Keratinocyte (primary cell): Measurements from ENCODE around the gene CHN2. TPM values are rescaled to one million over a fixed set of nuclear protein-coding genes. Genes with fewer than 3 reads are reported as not detected.

ENCODE experiments used
- DNase-seq: peaks from one replicate; pipeline ENCODE4 v3.0.0-alpha.2; 2011; ENCODE audit warnings: low read depth, missing footprints, low spot score
- FAIRE-seq: peaks from 2 replicates; lab custom pipeline; 2011; peaks lifted over from hg19 to GRCh38; lab: Jason Lieb, UNC
- H2AFZ ChIP-seq: 2 replicates; pipeline ENCODE4 v1.6.0; 2012; ENCODE audit warnings: low read length, control low read depth, inconsistent platforms; ENCODE audit not compliant: control insufficient read depth
- H3K27ac ChIP-seq: 2 replicates; pipeline ENCODE4 v1.5.1; 2011; ENCODE audit warnings: low read length; ENCODE audit not compliant: control insufficient read depth, insufficient read depth
- H3K27me3 ChIP-seq: 3 replicates; pipeline ENCODE4 v1.6.0; 2011; ENCODE audit warnings: low read length; ENCODE audit not compliant: control insufficient read depth, insufficient read depth; ENCODE audit errors: extremely low read depth
- H3K36me3 ChIP-seq, 2 experiments: 2 replicates in 1 of 2; 3 replicates in 1 of 2; pipeline ENCODE4 v1.5.1; 2011; ENCODE audit warnings: low read length in 2 of 2, mild to moderate bottlenecking in 1 of 2; ENCODE audit not compliant: control insufficient read depth in 2 of 2, insufficient read depth in 2 of 2; ENCODE audit errors: extremely low read depth in 1 of 2
- H3K4me1 ChIP-seq: 3 replicates; pipeline ENCODE4 v1.5.1; 2011; ENCODE audit warnings: low read length; ENCODE audit not compliant: control insufficient read depth, insufficient read depth; ENCODE audit errors: extremely low read depth
- H3K4me2 ChIP-seq: 3 replicates; pipeline ENCODE4 v1.6.0; 2011; ENCODE audit warnings: low read depth, low read length; ENCODE audit not compliant: control insufficient read depth, insufficient read depth; ENCODE audit errors: extremely low read depth
- H3K4me3 ChIP-seq, 3 experiments: fragments of 200-600 bp in 1 of 3; sonication (generic) in 1 of 3; 2 replicates in 2 of 3; 3 replicates in 1 of 3; pipeline ENCODE4 v1.5.1; 2011 to 2016; ENCODE audit warnings: low read length in 3 of 3, mild to moderate bottlenecking in 3 of 3, control low read depth in 2 of 3, inconsistent platforms in 1 of 3, low read depth in 1 of 3, mixed read lengths in 1 of 3, mixed run types in 1 of 3, moderate library complexity in 1 of 3; ENCODE audit not compliant: control insufficient read depth in 2 of 3, insufficient read depth in 2 of 3; ENCODE audit errors: extremely low read depth in 1 of 3
- H3K79me2 ChIP-seq: 2 replicates; pipeline ENCODE4 v1.6.0; 2012; ENCODE audit warnings: low read length; ENCODE audit not compliant: control insufficient read depth, insufficient read depth
- H3K9ac ChIP-seq: 3 replicates; pipeline ENCODE4 v1.6.0; 2011; ENCODE audit warnings: low read length; ENCODE audit not compliant: control insufficient read depth, insufficient read depth; ENCODE audit errors: extremely low read depth
- H3K9me1 ChIP-seq: 3 replicates; pipeline ENCODE4 v1.6.0; 2011; ENCODE audit warnings: low read length; ENCODE audit not compliant: control insufficient read depth, insufficient read depth; ENCODE audit errors: extremely low read depth
- H3K9me3 ChIP-seq: 2 replicates; pipeline ENCODE4 v1.5.1; 2012; ENCODE audit warnings: low read depth, low read length; ENCODE audit not compliant: control insufficient read depth
- H4K20me1 ChIP-seq: 3 replicates; pipeline ENCODE4 v1.6.0; 2011; ENCODE audit warnings: low read length; ENCODE audit not compliant: control insufficient read depth, insufficient read depth; ENCODE audit errors: extremely low read depth
- EZH2 ChIP-seq: IDR thresholded peaks from one replicate; pipeline ENCODE4 v1.6.1; 2012; ENCODE audit warnings: inconsistent platforms, mild to moderate bottlenecking, low read length, moderate library complexity
- dilution Hi-C: fragments of 300-500 bp; cut with MboI; formaldehyde crosslinking; loops from one replicate; pipeline ENCODE4 v1.7.0; 2020; ENCODE audit warnings: low sequenced_read_pairs; ENCODE audit not compliant: extremely low pct_ligation_motif_present
- polyA plus RNA-seq, 5 experiments: library from polyadenylated mRNA; depleted of rRNA in 3 of 5; stranded (reverse) in 3 of 5; stranded (forward) in 1 of 5; unstranded in 1 of 5; fragments of >200 nt; gene quantifications; 1 replicate in 1 of 5; 2 replicates in 3 of 5; 3 replicates in 1 of 5; pipeline versions ENCODE4 v1.2.1 to v1.2.3, GENCODE V29; 2011 to 2012; ENCODE audit warnings: missing spikeins in 2 of 5, low read depth in 1 of 5, low replicate concordance in 1 of 5
- TF ChIP-seq, protein P1 (sequence below), 3 experiments: IDR thresholded peaks in 1 of 3; conservative IDR thresholded peaks in 1 of 3; optimal IDR thresholded peaks in 1 of 3; 2 replicates in 2 of 3; 3 replicates in 1 of 3; pipeline versions ENCODE3 to v1.5.1; 2011; ENCODE audit warnings: low read length in 3 of 3, mild to moderate bottlenecking in 3 of 3, moderate library complexity in 2 of 3, control low read depth in 1 of 3, inconsistent platforms in 1 of 3; ENCODE audit not compliant: insufficient read depth in 2 of 3; ENCODE audit errors: extremely low read depth in 1 of 3

The CHN2 gene
- polyA plus RNA-seq, 1 donor (not counting 4 experiments of a cell fraction or from before 2014, with no cell fraction given), result 1.8 TPM

DNA sequence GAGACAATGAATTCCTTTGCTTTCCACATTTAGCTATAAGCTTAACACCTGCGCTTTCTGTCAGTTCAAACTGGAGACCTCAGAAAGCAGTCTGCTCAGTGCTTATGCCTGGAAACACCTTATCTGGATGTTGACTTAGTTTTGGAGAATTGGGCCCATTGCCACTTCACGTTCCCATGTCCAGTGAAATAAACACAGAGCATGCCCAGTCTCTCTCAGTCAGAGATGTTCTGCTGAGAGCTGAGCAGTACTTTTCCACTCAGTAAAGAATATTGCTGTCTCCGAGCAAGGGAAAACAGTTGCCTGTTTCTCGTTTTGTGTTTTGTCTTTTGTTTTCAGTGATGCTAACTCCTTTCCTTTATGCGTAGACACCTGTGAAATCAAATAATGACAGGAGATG is 285.9 kb downstream of the CHN2 start:
- Histone ChIP-seq H3K79me2 (no peaks in the 10 kb centered on the region), H4K20me1 (no peaks in the 10 kb centered on the region), H3K27ac (no peak overlapping the region), H3K4me1 (no peaks in the 10 kb centered on the region), H3K9me1 (no peaks in the 10 kb centered on the region), H3K36me3 (no peaks in the 10 kb centered on the region), H3K4me3 (no peak overlapping the region), H3K27me3 (no peaks in the 10 kb centered on the region), H2AFZ (no peak overlapping the region), H3K9me3 (no peaks in the 10 kb centered on the region), H3K9ac (no peak overlapping the region), H3K4me2 (no peak overlapping the region)
- FAIRE-seq (no peak), DNase-seq (no peak)
- dilution Hi-C loops, result no loop called here
- TF ChIP-seq, protein P1, sequence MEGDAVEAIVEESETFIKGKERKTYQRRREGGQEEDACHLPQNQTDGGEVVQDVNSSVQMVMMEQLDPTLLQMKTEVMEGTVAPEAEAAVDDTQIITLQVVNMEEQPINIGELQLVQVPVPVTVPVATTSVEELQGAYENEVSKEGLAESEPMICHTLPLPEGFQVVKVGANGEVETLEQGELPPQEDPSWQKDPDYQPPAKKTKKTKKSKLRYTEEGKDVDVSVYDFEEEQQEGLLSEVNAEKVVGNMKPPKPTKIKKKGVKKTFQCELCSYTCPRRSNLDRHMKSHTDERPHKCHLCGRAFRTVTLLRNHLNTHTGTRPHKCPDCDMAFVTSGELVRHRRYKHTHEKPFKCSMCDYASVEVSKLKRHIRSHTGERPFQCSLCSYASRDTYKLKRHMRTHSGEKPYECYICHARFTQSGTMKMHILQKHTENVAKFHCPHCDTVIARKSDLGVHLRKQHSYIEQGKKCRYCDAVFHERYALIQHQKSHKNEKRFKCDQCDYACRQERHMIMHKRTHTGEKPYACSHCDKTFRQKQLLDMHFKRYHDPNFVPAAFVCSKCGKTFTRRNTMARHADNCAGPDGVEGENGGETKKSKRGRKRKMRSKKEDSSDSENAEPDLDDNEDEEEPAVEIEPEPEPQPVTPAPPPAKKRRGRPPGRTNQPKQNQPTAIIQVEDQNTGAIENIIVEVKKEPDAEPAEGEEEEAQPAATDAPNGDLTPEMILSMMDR (optimal IDR thresholded peaks at IDR 0.05 in 1 of 3, IDR thresholded peaks at IDR 0.05 in 1 of 3, conservative IDR thresholded peaks at IDR 0.05 in 1 of 3; ENCODE audit: extremely low read depth in 1 of 3, insufficient read depth in 2 of 3, low read length in 3 of 3), result no peak
- no peak for TF ChIP-seq EZH2

GRCh38 chr7:29480934-29481651 is 286.5 kb downstream of the CHN2 start:
- Histone ChIP-seq H3K4me1 (no peaks in the 10 kb centered on the region), H3K79me2 (no peaks in the 10 kb centered on the region), H3K27me3 (no peaks in the 10 kb centered on the region), H4K20me1 (no peaks in the 10 kb centered on the region), H3K9me3 (no peaks in the 10 kb centered on the region), H3K9ac (no peak overlapping the region), H3K27ac (no peak overlapping the region), H3K36me3 (no peaks in the 10 kb centered on the region), H3K4me3 (no peak overlapping the region), H3K9me1 (no peaks in the 10 kb centered on the region), H2AFZ (no peak overlapping the region), H3K4me2 (no peak overlapping the region)
- no peak for DNase-seq
- TF ChIP-seq, protein P1 (optimal IDR thresholded peaks at IDR 0.05 in 1 of 3, IDR thresholded peaks at IDR 0.05 in 1 of 3, conservative IDR thresholded peaks at IDR 0.05 in 1 of 3; ENCODE audit: extremely low read depth in 1 of 3, insufficient read depth in 2 of 3, low read length in 3 of 3), result no peak
- TF ChIP-seq EZH2, result no peak
- no peak for FAIRE-seq
- dilution Hi-C loops, result no loop called here
